ENCODE measurements around the gene EHMT1.
"Not testable (repeated sequence)": the region's sequence is repeated elsewhere in the genome, so short reads cannot be mapped to it uniquely, and the experiment has no call there.

EHMT1 gene

GRCh38 chr9:137777761-137778160 lies 159.0 kb downstream of the EHMT1 start:
- Histone ChIP-seq H3K4me2 (ENCODE audit: low read depth, low read length, poor library complexity, severe bottlenecking) (no peak overlapping the region), H4K20me1 (ENCODE audit: insufficient read depth, low read length, poor library complexity, severe bottlenecking) (no peaks in the 10 kb centered on the region), H3K9ac (ENCODE audit: low read depth, low read length, poor library complexity, severe bottlenecking) (no peak overlapping the region), H3K9me2 (replicated peaks; ENCODE audit: low read depth, low read length) (no peaks in the 10 kb centered on the region), H3K4me3 (ENCODE audit: low read length, poor library complexity, severe bottlenecking) (no peak overlapping the region), H2AFZ (ENCODE audit: low read length) (no peak overlapping the region), H3K4me1 (ENCODE audit: insufficient read depth, low read length, poor library complexity, severe bottlenecking) (no peaks in the 10 kb centered on the region), H3K9me3 (ENCODE audit: insufficient read depth, low read depth, low read length) (no peaks in the 10 kb centered on the region), H3K79me2 (ENCODE audit: insufficient read depth, low read length) (no peaks in the 10 kb centered on the region), H3K27me3 (ENCODE audit: insufficient read depth, low read length, poor library complexity, severe bottlenecking) (no peaks in the 10 kb centered on the region), H3F3A (ENCODE audit: low read depth) (no peaks in the 10 kb centered on the region), H3K36me3 (ENCODE audit: insufficient read depth, low read length) (peaks cover 83% of the 10 kb centered on the region; the same call in 1 of the 2 replicates)
- TF ChIP-seq CTCF (conservative IDR thresholded peaks at IDR 0.05; ENCODE audit: low read length): no peak
- TF ChIP-seq EZH2phosphoT487 (IDR thresholded peaks at IDR 0.05; ENCODE audit: borderline replicate concordance): no peak

- TF ChIP-seq EZH2phosphoT487 (IDR thresholded peaks at IDR 0.05; ENCODE audit: borderline replicate concordance) (no peak), CTCF (conservative IDR thresholded peaks at IDR 0.05; ENCODE audit: low read length) (no peak)
- no peaks in the 10 kb centered on the region for H3K79me2 ChIP-seq (ENCODE audit: insufficient read depth, low read length)
- H3K4me2 ChIP-seq (ENCODE audit: low read depth, low read length, poor library complexity, severe bottlenecking): no peak overlapping the region
- H4K20me1 ChIP-seq (ENCODE audit: insufficient read depth, low read length, poor library complexity, severe bottlenecking): no peaks in the 10 kb centered on the region
- no peaks in the 10 kb centered on the region for H3K9me2 ChIP-seq (replicated peaks; ENCODE audit: low read depth, low read length)
- no peak overlapping the region for H2AFZ ChIP-seq (ENCODE audit: low read length)
- H3K27me3 ChIP-seq (ENCODE audit: insufficient read depth, low read length, poor library complexity, severe bottlenecking): no peaks in the 10 kb centered on the region
- H3K36me3 ChIP-seq (ENCODE audit: insufficient read depth, low read length): peaks cover 84% of the 10 kb centered on the region; the same call in 1 of the 2 replicates
- H3F3A ChIP-seq (ENCODE audit: low read depth): no peaks in the 10 kb centered on the region
- no peaks in the 10 kb centered on the region for H3K4me1 ChIP-seq (ENCODE audit: insufficient read depth, low read length, poor library complexity, severe bottlenecking)
- no peak overlapping the region for H3K4me3 ChIP-seq (ENCODE audit: low read length, poor library complexity, severe bottlenecking)
- H3K9me3 ChIP-seq (ENCODE audit: insufficient read depth, low read depth, low read length): no peaks in the 10 kb centered on the region
- H3K9ac ChIP-seq (ENCODE audit: low read depth, low read length, poor library complexity, severe bottlenecking): no peak overlapping the region
Measured at GRCh38 chr9:137778336-137778735, 159.5 kb downstream of the EHMT1 start.

GRCh38 chr9:137778914-137779313 lies 160.1 kb downstream of the EHMT1 start:
- H3K9me2 ChIP-seq (replicated peaks; ENCODE audit: low read depth, low read length): no peaks in the 10 kb centered on the region
- no peaks in the 10 kb centered on the region for H3K27me3 ChIP-seq (ENCODE audit: insufficient read depth, low read length, poor library complexity, severe bottlenecking)
- no peak overlapping the region for H2AFZ ChIP-seq (ENCODE audit: low read length)
- TF ChIP-seq CTCF (conservative IDR thresholded peaks at IDR 0.05; ENCODE audit: low read length): no peak
- TF ChIP-seq EZH2phosphoT487 (IDR thresholded peaks at IDR 0.05; ENCODE audit: borderline replicate concordance): no peak
- no peaks in the 10 kb centered on the region for H3K4me1 ChIP-seq (ENCODE audit: insufficient read depth, low read length, poor library complexity, severe bottlenecking)
- H3K9ac ChIP-seq (ENCODE audit: low read depth, low read length, poor library complexity, severe bottlenecking): no peak overlapping the region
- no peaks in the 10 kb centered on the region for H3F3A ChIP-seq (ENCODE audit: low read depth)
- H4K20me1 ChIP-seq (ENCODE audit: insufficient read depth, low read length, poor library complexity, severe bottlenecking): no peaks in the 10 kb centered on the region
- no peak overlapping the region for H3K4me2 ChIP-seq (ENCODE audit: low read depth, low read length, poor library complexity, severe bottlenecking)
- no peaks in the 10 kb centered on the region for H3K9me3 ChIP-seq (ENCODE audit: insufficient read depth, low read depth, low read length)
- H3K36me3 ChIP-seq (ENCODE audit: insufficient read depth, low read length): peaks cover 83% of the 10 kb centered on the region; the same call in 1 of the 2 replicates
- H3K79me2 ChIP-seq (ENCODE audit: insufficient read depth, low read length): no peaks in the 10 kb centered on the region
- no peak overlapping the region for H3K4me3 ChIP-seq (ENCODE audit: low read length, poor library complexity, severe bottlenecking)

- H3K4me3 ChIP-seq (ENCODE audit: low read length, poor library complexity, severe bottlenecking); H2AFZ ChIP-seq (ENCODE audit: low read length); H3K27me3 ChIP-seq (ENCODE audit: insufficient read depth, low read length, poor library complexity, severe bottlenecking); H3K4me1 ChIP-seq (ENCODE audit: insufficient read depth, low read length, poor library complexity, severe bottlenecking); H3K9ac ChIP-seq (ENCODE audit: low read depth, low read length, poor library complexity, severe bottlenecking); H3K79me2 ChIP-seq (ENCODE audit: insufficient read depth, low read length); H3K4me2 ChIP-seq (ENCODE audit: low read depth, low read length, poor library complexity, severe bottlenecking); H4K20me1 ChIP-seq (ENCODE audit: insufficient read depth, low read length, poor library complexity, severe bottlenecking); H3K9me3 ChIP-seq (ENCODE audit: insufficient read depth, low read depth, low read length); H3K9me2 ChIP-seq (replicated peaks; ENCODE audit: low read depth, low read length); H3F3A ChIP-seq (ENCODE audit: low read depth): not testable (repeated sequence)
- peaks cover 87% of the 10 kb centered on the region; the same call in 1 of the 2 replicates for H3K36me3 ChIP-seq (ENCODE audit: insufficient read depth, low read length)
Measured at GRCh38 chr9:137780031-137780430, 161.2 kb downstream of the EHMT1 start.

Measured in Loucy (cell line).